AG09319 (cell line): Measurements from ENCODE around the gene KCNJ10.

ENCODE experiments used
- DNase-seq: peaks from one replicate; pipeline ENCODE4 v3.0.0-alpha.2; 2010; ENCODE audit warnings: low read depth; ENCODE audit errors: extremely low read depth
- CTCF ChIP-seq: IDR thresholded peaks from 2 replicates; pipeline ENCODE4 v1.5.1; 2011; ENCODE audit warnings: low read depth, mild to moderate bottlenecking, inconsistent platforms, low read length, moderate library complexity

The KCNJ10 gene

GRCh38 chr1:160074865-160075264, 4.9 kb upstream of the KCNJ10 start:
- no peak for TF ChIP-seq CTCF
- DNase-seq, result no peak

GRCh38 chr1:160071289-160071688, 1.3 kb upstream of the KCNJ10 start:
- TF ChIP-seq CTCF, result no peak
- no peak for DNase-seq

DNA sequence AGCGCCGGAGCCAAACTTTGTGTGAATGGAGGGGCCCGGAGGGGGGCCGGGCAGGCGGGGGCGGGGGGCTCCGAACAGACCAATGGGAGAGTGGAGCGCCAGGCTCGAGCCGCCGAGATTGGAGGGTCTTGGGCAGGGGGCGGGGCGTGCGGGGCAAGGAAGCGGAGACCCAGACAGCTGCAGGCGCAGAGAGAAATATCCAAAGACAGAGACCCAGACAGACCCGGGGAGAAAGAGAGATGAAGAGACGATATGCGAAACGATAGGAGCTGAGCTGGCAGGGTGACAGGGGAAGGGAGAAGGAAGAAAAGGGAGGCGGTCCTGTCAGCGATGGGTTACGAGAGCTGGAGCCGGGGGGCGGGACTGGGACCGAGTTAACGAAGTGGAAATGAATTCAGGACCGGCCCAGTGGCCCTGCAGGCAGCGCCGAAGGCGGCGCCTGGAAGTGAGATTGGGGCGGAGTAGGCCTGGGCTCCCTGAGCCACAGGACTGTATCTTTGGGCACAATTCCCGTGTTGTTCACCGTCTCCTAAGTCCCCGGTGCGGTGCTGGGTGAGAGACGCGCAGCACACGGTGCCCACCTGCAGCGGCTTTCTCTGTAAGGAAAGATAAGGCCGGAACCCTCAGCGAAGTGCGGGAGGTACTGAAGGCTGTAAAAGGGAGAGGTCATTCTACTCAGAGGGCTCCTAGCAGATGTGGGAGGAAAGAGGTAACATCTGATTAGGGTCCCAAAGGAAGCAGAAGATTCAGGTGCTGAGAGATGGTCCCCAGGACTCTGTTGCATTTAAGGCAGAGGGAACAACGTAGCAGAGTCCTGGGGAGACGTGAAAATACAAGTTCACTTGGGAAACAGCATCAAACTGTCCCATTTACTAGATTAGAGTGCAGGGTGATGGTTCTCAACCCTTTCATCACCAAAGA, 543 bp upstream of the KCNJ10 start:
- TF ChIP-seq CTCF, result no peak
- no peak for DNase-seq

DNA sequence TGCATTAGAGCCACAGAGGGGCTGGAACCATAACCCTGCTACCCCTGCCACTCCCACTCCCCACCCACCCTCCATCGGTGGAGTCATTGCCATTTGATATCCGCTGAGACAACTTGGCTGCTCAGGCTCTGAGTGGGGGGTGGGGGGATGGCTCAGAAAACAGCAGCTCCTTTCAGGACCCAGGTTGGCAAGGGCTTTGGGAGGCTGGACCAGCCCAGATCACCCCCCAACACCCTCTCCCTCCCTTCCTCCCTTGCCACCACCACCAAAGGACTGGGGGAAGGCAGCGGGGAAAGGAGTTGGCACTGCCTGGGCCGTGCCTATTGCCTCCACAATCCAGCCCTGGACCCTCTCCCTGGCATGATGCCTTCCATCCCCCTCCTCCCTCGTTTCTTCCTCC, 1.7 kb downstream of the KCNJ10 start:
- no peak for DNase-seq
- TF ChIP-seq CTCF, result no peak

- DNase-seq, result no peak
- no peak for TF ChIP-seq CTCF
Observed at GRCh38 chr1:160066829-160067745, 2.9 kb downstream of the KCNJ10 start.

GRCh38 chr1:160064746-160065145, 5.2 kb downstream of the KCNJ10 start:
- DNase-seq, result no peak
- TF ChIP-seq CTCF, result no peak

DNA sequence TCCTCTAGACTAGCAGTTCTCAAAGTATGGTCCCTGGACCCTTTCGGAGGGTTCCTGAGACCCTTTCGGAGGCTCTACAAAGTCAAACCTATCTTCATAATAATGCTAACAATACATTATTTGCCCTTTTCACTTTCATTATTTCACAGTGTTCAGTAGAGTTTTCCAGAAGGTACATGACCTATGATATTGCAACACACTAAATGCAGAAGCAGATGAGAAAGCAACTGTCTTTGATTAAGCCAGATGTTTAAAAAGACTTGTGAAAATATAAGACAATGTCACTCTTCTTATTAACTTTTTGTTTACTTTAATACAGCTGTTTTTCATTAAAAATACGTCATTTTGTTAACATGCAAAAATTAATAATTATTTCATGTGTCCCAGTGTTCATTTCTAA, 5.8 kb downstream of the KCNJ10 start:
- no peak for TF ChIP-seq CTCF
- no peak for DNase-seq
